HepG2 (cell line): Measurements from ENCODE around the gene ARL2. TPM values are rescaled to one million over a fixed set of nuclear protein-coding genes. Genes with fewer than 3 reads are reported as not detected.

Experiments used
- ATAC-seq: fragments of 200-7000 bp; cut with Tn5 transposase; 3 replicates; pipeline ENCODE4 v1.9.1; 2020; ENCODE audit warnings: mild to moderate bottlenecking, moderate library complexity
- BruUV-seq: library from RNA; stranded (reverse); fragments of 400-500 nt; replicated peaks from 2 replicates; lab custom pipeline; 2021; lab: Mats Ljungman, UMichigan
- CTCF ChIA-PET: fragments of 300-600 bp; formaldehyde crosslinking; extraction: SDS; loops from one replicate; lab custom pipeline; 2021; ENCODE audit warnings: low total read pairs, inconsistent platforms, low intra/inter-chr PET ratio; lab: Yijun Ruan, JAX
- POLR2A ChIA-PET: fragments of 350-600 bp; sonication (Branson Sonifier 250); formaldehyde crosslinking; loops from one replicate; lab custom pipeline; 2020; ENCODE audit warnings: antibody characterized with exemption, inconsistent platforms; lab: Yijun Ruan, JAX
- DNase-seq: peaks from one replicate; pipeline ENCODE4 v3.0.0-alpha.2; 2015; ENCODE audit warnings: low spot score
- FAIRE-seq: peaks from 3 replicates; lab custom pipeline; 2011; peaks lifted over from hg19 to GRCh38; lab: Jason Lieb, UNC
- H2AFZ ChIP-seq: one replicate; pipeline ENCODE4 v1.6.1; 2011; ENCODE audit warnings: low read length, inconsistent platforms
- H3K27ac ChIP-seq: fragments of 300-600 bp; 3 replicates; pipeline ENCODE4 v1.8.0; 2011; ENCODE audit warnings: mixed run types, mild to moderate bottlenecking, mixed read lengths, low read length, inconsistent platforms; ENCODE audit not compliant: insufficient read depth; ENCODE audit errors: extremely low read length
- H3K27me3 ChIP-seq, 2 experiments: fragments of 200-600 bp in 1 of 2; 2 replicates in 1 of 2; 3 replicates in 1 of 2; pipeline versions ENCODE4 v1.6.0 to v1.8.0; 2011; ENCODE audit warnings: low read length in 2 of 2, mild to moderate bottlenecking in 2 of 2, moderate library complexity in 2 of 2, inconsistent platforms in 1 of 2; ENCODE audit not compliant: insufficient read depth in 2 of 2, control insufficient read depth in 1 of 2
- H3K36me3 ChIP-seq, 2 experiments: fragments of 200-600 bp in 1 of 2; replicated peaks in 1 of 2; 2 replicates in 1 of 2; 3 replicates in 1 of 2; pipeline versions ENCODE4 v1.5.1 to v1.8.0; 2011; ENCODE audit warnings: low read length in 2 of 2, inconsistent platforms in 1 of 2; ENCODE audit not compliant: insufficient read depth in 2 of 2, control insufficient read depth in 1 of 2
- H3K4me1 ChIP-seq: 2 replicates; pipeline ENCODE4 v1.5.1; 2012; ENCODE audit warnings: low read length, inconsistent platforms; ENCODE audit not compliant: insufficient read depth
- H3K4me2 ChIP-seq: 2 replicates; pipeline ENCODE4 v1.6.0; 2011; ENCODE audit warnings: low read depth, low read length, inconsistent platforms
- H3K4me3 ChIP-seq, 3 experiments: fragments of 200-600 bp in 1 of 3; sonication (generic), shearing (Covaris generic) in 1 of 3; replicated peaks in 1 of 3; 2 replicates each; pipeline ENCODE4 v1.5.1; 2011 to 2016; ENCODE audit warnings: low read length in 3 of 3, inconsistent platforms in 2 of 3, low read depth in 2 of 3, mild to moderate bottlenecking in 2 of 3, control low read depth in 1 of 3, mixed read lengths in 1 of 3; ENCODE audit not compliant: insufficient read depth in 1 of 3
- H3K79me2 ChIP-seq: one replicate; pipeline ENCODE4 v1.6.1; 2011; ENCODE audit warnings: low read length, inconsistent platforms; ENCODE audit not compliant: insufficient read depth
- H3K9ac ChIP-seq: 2 replicates; pipeline ENCODE4 v1.6.0; 2011; ENCODE audit warnings: mild to moderate bottlenecking, low read depth, low read length, inconsistent platforms; ENCODE audit not compliant: insufficient read depth
- H3K9me3 ChIP-seq: 2 replicates; pipeline ENCODE4 v1.5.1; 2012; ENCODE audit warnings: mild to moderate bottlenecking, low read length
- H4K20me1 ChIP-seq: 2 replicates; pipeline ENCODE4 v1.6.0; 2011; ENCODE audit warnings: inconsistent platforms, mild to moderate bottlenecking, low read length, moderate library complexity; ENCODE audit not compliant: insufficient read depth
- CENPBD1 ChIP-seq: sonication (generic); formaldehyde crosslinking; IDR thresholded peaks from 2 replicates; pipeline ENCODE4 v1.8.0; 2022; ENCODE audit warnings: missing genetic modification reagents, low read depth, mild to moderate bottlenecking, borderline replicate concordance
- MAFF ChIP-seq: IDR thresholded peaks from 2 replicates; pipeline ENCODE4 v1.6.1; 2011; ENCODE audit warnings: low read depth, low read length, improper control_type of control experiment
- MAFK ChIP-seq, 2 experiments: IDR thresholded peaks in 1 of 2; conservative IDR thresholded peaks in 1 of 2; 2 replicates each; pipeline ENCODE4 v1.6.1; 2011; ENCODE audit warnings: improper control_type of control experiment in 2 of 2, low read length in 2 of 2
- MED8 ChIP-seq: sonication (generic); formaldehyde crosslinking; IDR thresholded peaks from 2 replicates; pipeline ENCODE4 v1.8.1; 2023; ENCODE audit warnings: mild to moderate bottlenecking, missing genetic modification reagents; ENCODE audit not compliant: insufficient replicate concordance
- NFIB ChIP-seq: sonication (generic); formaldehyde crosslinking; IDR thresholded peaks from 2 replicates; pipeline ENCODE4 v1.9.0; 2021; ENCODE audit warnings: missing genetic modification reagents, mild to moderate bottlenecking, borderline replicate concordance
- RARA ChIP-seq: IDR thresholded peaks from 2 replicates; pipeline ENCODE4 v1.6.1; 2016; ENCODE audit warnings: missing genetic modification reagents, missing compliant biosample characterization
- RBFOX2 ChIP-seq: fragments of 200-400 bp; formaldehyde crosslinking; IDR thresholded peaks from 2 replicates; pipeline ENCODE4 v1.6.1; 2017; ENCODE audit warnings: low read depth, mild to moderate bottlenecking, low read length
- REST ChIP-seq, 2 experiments: IDR thresholded peaks; 2 replicates each; pipeline ENCODE4 v1.6.1; 2011 to 2012; ENCODE audit warnings: low read length in 2 of 2, borderline replicate concordance in 1 of 2, low read depth in 1 of 2, mild to moderate bottlenecking in 1 of 2, moderate library complexity in 1 of 2
- SP1 ChIP-seq, 2 experiments: fragments of 450-650 bp in 1 of 2; sonication (generic) in 1 of 2; formaldehyde crosslinking in 1 of 2; IDR thresholded peaks; 2 replicates each; pipeline versions ENCODE4 v1.4.0 to v1.6.1; 2016 to 2020; ENCODE audit warnings: missing genetic modification reagents in 1 of 2
- ZNF446 ChIP-seq: sonication (generic); formaldehyde crosslinking; IDR thresholded peaks from 2 replicates; pipeline ENCODE4 v1.5.0; 2020; ENCODE audit warnings: mild to moderate bottlenecking, missing genetic modification reagents
- ZSCAN20 ChIP-seq: sonication (generic); formaldehyde crosslinking; IDR thresholded peaks from 2 replicates; pipeline ENCODE4 v1.4.0; 2020; ENCODE audit warnings: missing genetic modification reagents, mild to moderate bottlenecking, borderline replicate concordance
- WGBS: methylation state at CpG from one replicate; pipeline ENCODE4 v1.1.6; 2017; ENCODE audit warnings: low lambda C conversion rate; 5-methylcytosine and 5-hydroxymethylcytosine counted together
- in situ Hi-C: cut with HindIII; loops from 2 replicates; pipeline ENCODE4 v1.10.0; 2017; ENCODE audit warnings: low pct_unique_long_range_greater_than_20kb; ENCODE audit not compliant: extremely low pct_ligation_motif_present
- intact Hi-C: fragments of 100-400 bp; cut with micrococcal nuclease; formaldehyde crosslinking; loops from one replicate; pipeline ENCODE4 v1.10.0; 2022; ENCODE audit not compliant: unreplicated experiment
- polyA plus RNA-seq, 8 experiments: library from polyadenylated mRNA; depleted of rRNA in 3 of 8; stranded (reverse) in 7 of 8; unstranded in 1 of 8; fragments of >200 nt; fragmentation: Illumina TruSeq in 4 of 8; extraction: Trizol in 4 of 8; gene quantifications; 2 replicates each; pipeline versions ENCODE4 v1.2.1 to v1.2.3, GENCODE V29; 2011 to 2016; ENCODE audit warnings: low read depth in 4 of 8, missing spikeins in 1 of 8, mixed read lengths in 1 of 8; ENCODE audit not compliant: insufficient read depth in 1 of 8
- total RNA-seq, 5 experiments: library from RNA; depleted of rRNA; stranded (reverse); fragments of >200 nt; fragmentation: Illumina TruSeq; extraction: Trizol; gene quantifications; 2 replicates each; pipeline ENCODE4 v1.2.3, GENCODE V29; 2016; ENCODE audit warnings: low read depth in 1 of 5

ARL2 gene
- total and polyA plus RNA-seq, 2 of the 13 experiments (the other 11 are each of a cell fraction or from before 2014, with no cell fraction given): 82.9 to 84.4 TPM

GRCh38 chr11:64989416-64989815 is 24.5 kb upstream of the ARL2 start (continued):
- TF ChIP-seq REST (IDR thresholded peaks at IDR 0.05; ENCODE audit: borderline replicate concordance in 1 of 2, low read depth in 1 of 2, low read length in 2 of 2): no peak
- no peak for TF ChIP-seq SP1 (IDR thresholded peaks at IDR 0.05)
- no peak for TF ChIP-seq SP1 (CRISPR knock-in tag; IDR thresholded peaks at IDR 0.05)
- TF ChIP-seq RBFOX2: no peak
- no peak for TF ChIP-seq CENPBD1

GRCh38 chr11:64990222-64990923 is 23.6 kb upstream of the ARL2 start:
- Histone ChIP-seq H3K27ac (peak overlapping the region; percentile 12), H3K79me2 (no peaks in the 10 kb centered on the region), H2AFZ (no peak overlapping the region), H3K9me3 (no peaks in the 10 kb centered on the region), H3K4me2 (no peak overlapping the region)
- no peak for ATAC-seq
- POLR2A ChIA-PET: interaction anchor here (2.4 kb wide), 1 partner anchor 8 kb away, joined by 9 read pairs; no protein-coding TSS in a partner anchor
- TF ChIP-seq MAFK (conservative IDR thresholded peaks at IDR 0.05 in 1 of 2, IDR thresholded peaks at IDR 0.05 in 1 of 2; ENCODE audit: low read length in 2 of 2): peak in 1 of 2 experiments; percentile 64; a peak in 3 of 4 replicates
- TF ChIP-seq MED8: no peak
- no peak for TF ChIP-seq NFIB (CRISPR knock-in tag)
- no peak for TF ChIP-seq ZSCAN20 (CRISPR knock-in tag)
- TF ChIP-seq MAFF: peak; percentile 48; the same call in 1 of the 2 replicates
- TF ChIP-seq RARA (CRISPR knock-in tag): peak; percentile 67
- TF ChIP-seq ZNF446 (CRISPR knock-in tag): no peak
- TF ChIP-seq, all 625 proteins: peak for 3
- Histone ChIP-seq H4K20me1 (no peaks in the 10 kb centered on the region), H3K36me3 (no peaks in the 10 kb centered on the region; a peak in 1 of 5 replicates), H3K9ac (no peak overlapping the region), H3K4me1 (peaks cover 55% of the 10 kb centered on the region), H3K27me3 (no peaks in the 10 kb centered on the region), H3K4me3 (no peak overlapping the region)
- FAIRE-seq (no peak), DNase-seq (no peak)
- intact Hi-C loops (no loop called here), in situ Hi-C loops (no loop called here)
- WGBS: 74% methylated on average over 15 of the region's 15 CpGs
- CTCF ChIA-PET: no interaction called here
- BruUV-seq: no TSS peak
